CD4-positive, alpha-beta T cell treated with Interleukin-10 for 1 hour (primary cell): ENCODE results near the gene WDFY1.

Experiments
- DNase-seq: peaks from one replicate; pipeline ENCODE4 v3.0.0-alpha.2; 2020

Gene WDFY1, protein sequence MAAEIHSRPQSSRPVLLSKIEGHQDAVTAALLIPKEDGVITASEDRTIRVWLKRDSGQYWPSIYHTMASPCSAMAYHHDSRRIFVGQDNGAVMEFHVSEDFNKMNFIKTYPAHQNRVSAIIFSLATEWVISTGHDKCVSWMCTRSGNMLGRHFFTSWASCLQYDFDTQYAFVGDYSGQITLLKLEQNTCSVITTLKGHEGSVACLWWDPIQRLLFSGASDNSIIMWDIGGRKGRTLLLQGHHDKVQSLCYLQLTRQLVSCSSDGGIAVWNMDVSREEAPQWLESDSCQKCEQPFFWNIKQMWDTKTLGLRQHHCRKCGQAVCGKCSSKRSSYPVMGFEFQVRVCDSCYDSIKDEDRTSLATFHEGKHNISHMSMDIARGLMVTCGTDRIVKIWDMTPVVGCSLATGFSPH

DNA sequence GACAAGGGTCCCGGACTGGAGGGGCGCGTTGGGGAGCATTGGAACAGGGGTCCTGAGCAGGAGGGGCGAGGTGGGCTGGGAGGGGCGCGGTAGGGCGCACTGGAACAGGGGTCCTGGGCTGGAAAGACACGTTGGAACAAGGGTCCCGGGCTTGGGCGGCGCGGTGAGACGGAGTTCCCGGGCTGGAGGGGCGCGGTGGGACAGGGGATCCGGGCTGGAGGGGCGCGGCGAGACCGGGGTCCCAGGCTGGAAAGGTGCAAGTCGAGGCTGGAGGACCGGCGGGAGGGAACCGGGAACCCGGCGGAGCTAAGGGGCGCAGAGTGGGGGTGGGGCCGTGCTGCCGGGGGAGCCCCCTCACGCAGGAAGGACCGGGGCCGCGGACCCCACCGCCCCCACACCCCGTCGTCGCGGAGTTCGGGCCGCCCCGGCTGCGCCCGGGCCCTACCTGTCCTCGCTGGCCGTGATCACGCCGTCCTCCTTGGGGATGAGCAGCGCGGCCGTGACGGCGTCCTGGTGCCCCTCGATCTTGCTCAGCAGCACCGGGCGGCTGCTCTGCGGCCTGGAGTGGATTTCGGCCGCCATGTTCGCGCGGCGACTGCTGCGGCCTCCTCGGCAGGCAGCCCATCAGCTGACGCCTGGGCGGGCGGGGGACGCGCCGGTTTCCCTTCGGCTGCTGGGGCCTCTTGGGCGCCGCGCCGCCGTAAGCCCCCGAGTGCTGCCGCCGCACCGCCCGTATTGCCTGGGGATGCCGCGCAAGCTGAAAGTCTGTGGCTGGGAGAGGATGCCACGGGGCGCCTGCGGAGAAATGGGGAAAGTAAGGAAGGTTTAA lies at the start of gene WDFY1:
Gene WDFY1 (minus strand): TSS at position 633 of the 829 bp plus-strand sequence. CDS start 51 bp downstream, at position 582.
- DNase-seq = peak; percentile 79

DNA sequence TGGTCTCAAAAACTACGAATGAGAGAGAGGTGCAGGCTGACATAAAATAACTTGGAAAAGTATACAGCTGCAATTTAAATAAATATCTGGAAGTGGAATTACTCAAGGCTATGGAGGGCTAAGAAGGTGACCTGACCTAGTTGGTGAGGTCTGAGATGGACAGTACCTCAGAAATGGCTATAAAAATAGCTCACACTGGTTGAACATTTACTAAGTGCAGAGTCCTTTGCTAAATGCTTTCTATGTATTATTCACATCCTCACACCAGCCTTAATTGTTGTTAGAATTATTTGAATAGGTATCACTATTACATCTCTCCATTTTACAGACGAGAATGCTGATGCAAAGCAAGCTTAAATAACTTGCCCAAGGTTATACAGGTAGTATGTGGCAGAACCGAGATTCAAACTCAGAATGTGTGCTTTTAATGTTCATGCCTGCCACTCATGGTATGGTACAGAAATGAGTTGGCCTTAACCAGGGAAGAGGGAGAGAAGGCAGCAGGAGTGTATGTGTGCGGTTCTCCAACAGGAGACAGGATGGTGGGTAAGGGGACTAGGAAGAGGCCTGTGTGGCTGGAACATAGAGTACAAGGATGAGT lies 49.5 kb upstream of the WDFY1 start:
- no peak for DNase-seq

DNA sequence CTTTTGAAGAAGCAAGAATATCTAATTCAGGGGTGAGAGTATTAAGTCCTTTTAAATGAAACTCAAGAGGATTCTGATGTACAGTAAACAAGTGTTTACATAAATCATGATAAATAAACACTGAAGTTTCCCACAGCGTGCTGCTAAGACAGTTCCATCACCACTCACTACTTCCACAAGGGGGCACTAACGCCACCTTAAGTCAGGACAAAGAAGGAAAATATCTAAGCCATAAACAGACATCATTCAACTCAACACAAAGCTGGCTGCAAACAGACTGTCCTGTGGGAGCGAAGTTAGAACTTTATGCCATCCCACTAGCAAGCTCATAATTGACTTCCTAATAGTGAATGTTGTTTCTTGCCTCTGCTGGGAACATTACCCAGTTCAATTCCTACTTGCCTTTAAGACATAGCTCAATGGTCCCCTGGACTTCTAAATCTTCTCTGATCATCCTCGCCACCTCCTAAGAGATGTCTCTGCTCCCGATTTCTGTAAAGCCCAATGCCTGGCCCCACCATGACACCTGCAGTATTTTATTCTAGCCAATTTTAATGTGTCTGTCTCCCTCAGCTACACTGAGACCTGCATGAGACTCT lies 48.6 kb upstream of the WDFY1 start:
- DNase-seq = peak; percentile 64

GRCh38 chr2:223991611-223992010 lies 46.5 kb upstream of the WDFY1 start:
- DNase-seq = no peak

- DNase-seq = no peak
Observed at GRCh38 chr2:223989856-223990232, 44.7 kb upstream of the WDFY1 start.

DNA sequence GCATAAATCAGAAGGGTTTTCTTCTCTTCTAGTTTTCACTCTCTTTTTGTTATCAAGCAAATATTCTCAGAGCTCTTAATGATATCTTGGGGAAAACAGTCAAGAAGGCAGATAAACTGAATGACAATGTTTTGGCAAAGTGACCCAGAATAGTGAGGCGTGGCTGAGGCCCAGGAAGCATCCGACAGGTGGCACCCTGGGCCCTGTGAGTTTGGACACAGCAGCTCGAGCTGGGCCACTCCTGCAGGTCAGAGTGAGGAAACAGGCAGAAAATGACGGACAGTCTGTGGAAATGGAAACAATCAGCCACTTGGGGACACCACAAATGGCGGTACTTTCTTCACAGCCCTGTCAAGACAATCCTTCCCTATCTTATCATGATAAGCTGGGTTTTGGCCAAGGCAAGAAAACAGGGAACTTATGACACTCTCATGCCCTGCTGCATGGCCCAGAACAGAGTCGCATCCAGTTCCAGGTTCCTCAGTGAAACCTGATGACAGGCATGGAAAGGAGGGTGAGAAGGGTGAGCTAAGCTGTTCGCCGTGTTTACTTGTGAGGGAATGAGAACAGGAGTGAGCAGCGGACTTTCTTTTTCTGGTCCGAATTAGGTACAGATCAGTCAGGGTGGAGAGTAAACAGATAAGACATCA lies 44.2 kb upstream of the WDFY1 start:
- DNase-seq = no peak

DNA sequence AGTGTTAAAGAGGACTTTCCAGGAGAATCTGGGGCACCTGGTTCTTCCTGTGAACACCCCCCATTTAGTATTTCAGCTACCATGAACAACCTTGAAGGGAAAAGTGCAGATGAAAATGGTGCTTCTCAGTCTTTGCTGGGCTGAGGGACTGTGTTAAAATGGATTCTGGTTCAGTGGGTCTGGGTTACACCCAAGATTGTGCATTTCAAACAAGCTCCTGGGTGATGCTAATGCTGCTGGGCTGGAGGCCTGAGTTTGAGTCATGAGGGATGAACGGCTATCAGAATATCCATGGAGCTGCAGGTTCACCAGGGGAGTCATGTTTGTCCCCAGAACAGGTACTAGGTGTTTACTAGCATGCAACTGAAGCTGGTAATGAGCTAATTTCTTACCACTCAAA lies 36.1 kb upstream of the WDFY1 start:
- DNase-seq = no peak

- no peak for DNase-seq
Observed at GRCh38 chr2:223980803-223981202, 35.7 kb upstream of the WDFY1 start.

DNA sequence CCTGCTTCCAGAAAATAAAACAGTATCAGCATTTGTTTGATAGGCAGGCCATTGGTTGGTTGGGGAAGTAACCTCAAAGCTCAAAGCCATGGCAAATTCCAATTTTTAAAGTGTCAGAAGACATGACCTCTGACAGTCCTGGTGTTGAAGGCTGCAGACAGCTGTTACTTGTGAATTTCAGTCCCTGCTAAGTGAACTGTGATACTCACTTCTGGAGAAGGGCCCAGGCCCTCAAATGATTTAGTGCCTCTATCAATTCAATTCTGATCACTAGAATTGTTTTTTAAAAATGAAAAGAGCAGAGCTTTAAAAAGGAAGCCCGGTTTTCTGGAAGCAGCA lies 35.2 kb upstream of the WDFY1 start:
- no peak for DNase-seq

DNA sequence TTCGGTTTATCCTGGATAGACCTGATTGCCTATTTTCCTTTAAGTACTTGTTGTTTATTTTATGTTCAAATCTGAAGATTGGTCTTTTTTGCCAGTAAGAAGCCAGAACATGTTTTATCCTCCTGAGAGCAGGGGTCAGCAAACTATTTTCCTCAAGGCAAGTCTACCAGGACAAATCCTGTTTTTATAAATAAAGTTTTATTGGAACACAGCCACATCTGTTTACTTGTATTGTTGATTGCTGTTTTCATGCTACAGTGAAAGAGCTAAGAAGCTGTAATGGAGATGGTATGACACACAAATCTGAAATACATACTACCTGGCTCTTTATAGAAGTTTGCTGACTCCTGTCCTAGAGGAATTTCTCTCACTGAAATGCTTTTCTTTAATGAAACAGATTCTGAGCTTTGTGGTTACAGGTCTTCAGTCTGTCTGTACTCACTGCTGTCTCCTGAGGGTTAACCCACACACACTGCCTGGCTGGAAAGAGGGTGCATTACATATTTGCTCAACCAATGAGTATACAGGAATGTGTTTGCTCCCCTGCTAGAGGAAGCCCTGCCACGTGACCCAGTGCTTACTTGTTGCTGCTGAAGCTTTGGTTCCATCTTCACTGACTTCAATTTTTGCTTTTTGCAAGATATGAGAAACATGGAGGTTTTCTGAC lies 34.7 kb upstream of the WDFY1 start:
- DNase-seq = no peak

GRCh38 chr2:223978451-223978850 lies 33.3 kb upstream of the WDFY1 start:
- DNase-seq = no peak

DNA sequence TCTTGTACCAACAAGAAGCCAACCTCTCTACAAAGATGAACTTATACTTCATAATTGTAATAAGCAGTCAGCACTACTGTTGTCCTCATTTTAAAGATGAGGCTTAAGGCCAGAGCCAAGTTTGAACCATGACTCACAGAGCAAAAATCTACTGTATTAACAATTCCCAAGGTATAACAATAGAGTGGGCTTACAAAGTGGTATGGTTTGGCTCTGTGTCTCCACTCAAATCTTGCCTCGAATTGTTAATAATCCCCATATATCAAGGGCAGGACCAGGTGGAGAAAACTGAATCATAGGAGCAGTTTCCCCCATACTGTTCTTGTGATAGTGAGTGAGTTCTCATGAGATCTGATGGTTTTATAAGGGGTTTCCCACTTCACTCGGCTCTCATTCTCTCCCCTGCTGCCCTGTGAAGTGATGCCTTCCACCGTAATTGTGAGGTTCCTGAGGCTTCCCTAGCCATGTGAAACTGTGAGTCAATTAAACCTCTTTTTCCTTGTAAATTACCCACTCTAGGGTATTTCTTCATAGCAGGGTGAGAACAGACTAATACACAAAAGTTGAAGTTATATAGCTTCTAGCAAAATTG lies 31.6 kb upstream of the WDFY1 start:
- DNase-seq = no peak

GRCh38 chr2:223973606-223974005 lies 28.5 kb upstream of the WDFY1 start:
- no peak for DNase-seq

GRCh38 chr2:223972656-223973102 lies 27.5 kb upstream of the WDFY1 start:
- no peak for DNase-seq

DNA sequence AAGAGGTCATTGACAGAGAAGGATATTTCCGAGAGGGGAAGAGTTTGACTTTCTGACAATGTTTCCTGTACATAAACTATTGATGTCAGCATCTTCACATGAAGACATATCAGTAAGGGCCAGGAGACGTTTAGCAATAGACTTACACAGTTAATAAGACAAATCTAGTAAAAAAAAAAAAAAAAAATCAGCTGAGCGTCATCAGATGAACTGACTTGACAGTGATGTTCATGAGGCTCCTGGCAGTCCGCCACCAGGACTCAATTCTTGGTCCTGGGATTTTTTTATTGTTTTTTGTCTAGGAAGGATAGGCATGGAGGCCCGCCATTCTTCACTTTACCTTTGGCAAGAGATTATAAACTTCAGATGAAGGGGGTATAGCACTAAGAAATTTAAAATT lies 26.6 kb upstream of the WDFY1 start:
- no peak for DNase-seq

- peak; percentile 70 for DNase-seq
Observed at GRCh38 chr2:223970343-223971128, 25.4 kb upstream of the WDFY1 start.

GRCh38 chr2:223969856-223970255 lies 24.7 kb upstream of the WDFY1 start:
- DNase-seq = no peak

GRCh38 chr2:223969315-223969714 lies 24.2 kb upstream of the WDFY1 start:
- no peak for DNase-seq

DNA sequence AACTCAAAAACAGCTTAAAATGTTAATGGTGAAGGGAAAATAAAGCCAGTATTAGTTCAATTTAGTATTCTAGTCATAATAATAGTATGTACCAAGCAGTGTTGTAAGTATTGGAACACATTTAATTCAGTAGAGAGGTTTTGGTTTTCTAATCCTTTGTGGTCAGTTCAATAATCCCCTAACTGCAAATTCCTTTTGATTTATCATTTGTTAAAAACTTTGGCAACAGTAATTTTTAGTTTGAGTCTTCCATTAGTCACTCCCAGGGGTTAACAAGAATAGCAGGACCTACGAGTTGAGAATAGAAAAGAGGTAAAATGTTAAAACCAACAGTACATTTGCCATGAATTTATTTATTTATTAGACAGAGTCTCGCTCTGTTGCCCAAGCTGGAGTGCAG lies 22.8 kb upstream of the WDFY1 start:
- DNase-seq = no peak

GRCh38 chr2:223959688-223960087 lies 14.6 kb upstream of the WDFY1 start:
- DNase-seq = no peak
